Type B pancreatic cell (in vitro differentiated cells): ENCODE measurements around the gene ZNF827. TPM values are rescaled to one million over a fixed set of nuclear protein-coding genes. Genes with fewer than 3 reads are reported as not detected.

Experiments
- DNase-seq: peaks from one replicate; pipeline ENCODE4 v3.0.0; 2021; ENCODE audit warnings: mixed read lengths; ENCODE audit not compliant: unreplicated experiment; ENCODE audit errors: extremely low spot score
- H3K27ac Mint-ChIP-seq: 2 replicates; pipeline ENCODE4 v1.8.0; 2021; ENCODE audit warnings: mild to moderate bottlenecking, mixed read lengths
- H3K27me3 Mint-ChIP-seq: 2 replicates; pipeline ENCODE4 v1.8.0; 2021; ENCODE audit warnings: mixed read lengths
- H3K36me3 Mint-ChIP-seq: 2 replicates; pipeline ENCODE4 v1.8.0; 2021; ENCODE audit warnings: mixed read lengths
- H3K4me1 Mint-ChIP-seq: one replicate; pipeline ENCODE4 v1.8.0; 2021; ENCODE audit warnings: mixed read lengths; ENCODE audit not compliant: unreplicated experiment
- H3K4me3 Mint-ChIP-seq: 2 replicates; pipeline ENCODE4 v1.8.0; 2021; ENCODE audit warnings: mild to moderate bottlenecking, mixed read lengths
- H3K9me3 Mint-ChIP-seq: 2 replicates; pipeline ENCODE4 v1.8.0; 2021; ENCODE audit warnings: mixed read lengths
- total RNA-seq: library from RNA; stranded (reverse); gene quantifications from 2 replicates; pipeline ENCODE4 v1.2.1, GENCODE V29; 2021; ENCODE audit warnings: low replicate concordance
- TF ChIP-seq, protein P1 (sequence below): fragments of 200-600 bp; sonication (generic); conservative IDR thresholded peaks from 2 replicates; pipeline ENCODE4 v1.5.0; 2021; ENCODE audit warnings: antibody characterized with exemption, mild to moderate bottlenecking

Gene ZNF827
- total RNA-seq, 1 donor from 2014 or later: 39.9 TPM

DNA sequence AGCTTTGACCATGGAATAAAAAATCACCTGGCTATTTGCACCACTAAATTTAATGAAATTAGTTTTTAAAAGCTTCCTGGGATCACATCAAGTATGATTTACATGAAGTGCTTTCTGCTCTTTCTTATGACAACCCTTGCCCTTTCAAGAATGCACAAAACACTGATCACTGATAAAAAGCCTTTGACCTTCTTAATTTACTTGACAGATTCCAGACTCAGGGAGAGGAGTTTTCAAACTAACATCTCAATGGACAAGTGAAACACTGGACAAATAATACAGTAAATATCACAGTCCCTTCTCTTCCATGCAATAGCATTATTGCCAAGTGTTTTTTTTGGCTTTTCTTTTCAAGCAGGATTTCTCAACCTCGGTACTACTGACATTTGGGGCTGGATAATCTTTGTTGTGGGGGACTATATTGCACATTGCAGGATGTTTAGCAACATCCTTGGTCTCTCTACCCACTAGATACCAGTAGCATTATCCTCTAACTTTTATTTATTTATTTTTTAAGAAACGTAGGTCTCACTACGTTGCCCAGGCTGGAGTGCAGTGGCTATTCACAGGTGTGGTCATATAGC lies 86.3 kb downstream of the ZNF827 start:
- TF ChIP-seq, protein P1, sequence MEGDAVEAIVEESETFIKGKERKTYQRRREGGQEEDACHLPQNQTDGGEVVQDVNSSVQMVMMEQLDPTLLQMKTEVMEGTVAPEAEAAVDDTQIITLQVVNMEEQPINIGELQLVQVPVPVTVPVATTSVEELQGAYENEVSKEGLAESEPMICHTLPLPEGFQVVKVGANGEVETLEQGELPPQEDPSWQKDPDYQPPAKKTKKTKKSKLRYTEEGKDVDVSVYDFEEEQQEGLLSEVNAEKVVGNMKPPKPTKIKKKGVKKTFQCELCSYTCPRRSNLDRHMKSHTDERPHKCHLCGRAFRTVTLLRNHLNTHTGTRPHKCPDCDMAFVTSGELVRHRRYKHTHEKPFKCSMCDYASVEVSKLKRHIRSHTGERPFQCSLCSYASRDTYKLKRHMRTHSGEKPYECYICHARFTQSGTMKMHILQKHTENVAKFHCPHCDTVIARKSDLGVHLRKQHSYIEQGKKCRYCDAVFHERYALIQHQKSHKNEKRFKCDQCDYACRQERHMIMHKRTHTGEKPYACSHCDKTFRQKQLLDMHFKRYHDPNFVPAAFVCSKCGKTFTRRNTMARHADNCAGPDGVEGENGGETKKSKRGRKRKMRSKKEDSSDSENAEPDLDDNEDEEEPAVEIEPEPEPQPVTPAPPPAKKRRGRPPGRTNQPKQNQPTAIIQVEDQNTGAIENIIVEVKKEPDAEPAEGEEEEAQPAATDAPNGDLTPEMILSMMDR: no peak
- H3K4me3 Mint-ChIP-seq: no peak overlapping the region
- no peaks in the 10 kb centered on the region for H3K27me3 Mint-ChIP-seq
- peaks cover 28% of the 10 kb centered on the region for H3K36me3 Mint-ChIP-seq
- H3K27ac Mint-ChIP-seq: no peak overlapping the region
- H3K4me1 Mint-ChIP-seq: peaks cover 16% of the 10 kb centered on the region
- no peak for DNase-seq
- no peaks in the 10 kb centered on the region for H3K9me3 Mint-ChIP-seq

DNA sequence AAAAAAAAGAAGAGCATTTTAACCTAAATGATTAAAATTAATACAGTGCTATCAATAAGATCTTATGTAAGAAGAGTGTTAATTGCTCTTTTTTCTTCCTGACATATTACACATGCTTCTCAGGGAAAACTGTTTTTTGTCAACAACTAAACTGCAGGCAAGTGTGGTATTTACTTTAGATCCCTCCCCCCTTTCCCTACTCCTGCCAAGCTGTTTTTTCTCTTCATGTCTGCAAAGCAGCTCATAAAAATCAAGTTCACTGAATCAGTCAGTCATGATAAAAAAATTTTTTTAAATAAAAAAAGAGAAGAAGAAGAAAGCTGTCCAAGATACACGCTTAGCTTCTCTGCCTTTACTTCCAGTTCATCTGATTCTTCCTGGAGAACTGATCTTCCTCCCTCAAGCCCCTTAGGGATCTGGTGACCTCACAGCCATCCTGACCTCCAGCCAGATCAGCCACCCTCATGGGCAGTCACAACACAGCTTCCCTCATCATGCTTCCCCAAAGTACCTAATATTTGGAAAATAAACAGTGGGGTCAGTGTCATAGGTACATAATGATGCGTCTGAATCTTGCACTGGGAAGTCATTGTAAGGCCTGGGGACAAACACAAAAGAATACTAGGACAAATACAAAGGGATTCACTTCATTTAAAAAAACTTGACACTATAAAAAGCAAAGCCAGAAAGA lies 87.0 kb downstream of the ZNF827 start:
- Mint-ChIP-seq H3K4me1 (peaks cover 19% of the 10 kb centered on the region), H3K4me3 (no peak overlapping the region), H3K27ac (peak overlapping the region; percentile 51), H3K9me3 (no peaks in the 10 kb centered on the region), H3K36me3 (peaks cover 27% of the 10 kb centered on the region), H3K27me3 (no peaks in the 10 kb centered on the region)
- TF ChIP-seq, protein P1: no peak
- DNase-seq: no peak

DNA sequence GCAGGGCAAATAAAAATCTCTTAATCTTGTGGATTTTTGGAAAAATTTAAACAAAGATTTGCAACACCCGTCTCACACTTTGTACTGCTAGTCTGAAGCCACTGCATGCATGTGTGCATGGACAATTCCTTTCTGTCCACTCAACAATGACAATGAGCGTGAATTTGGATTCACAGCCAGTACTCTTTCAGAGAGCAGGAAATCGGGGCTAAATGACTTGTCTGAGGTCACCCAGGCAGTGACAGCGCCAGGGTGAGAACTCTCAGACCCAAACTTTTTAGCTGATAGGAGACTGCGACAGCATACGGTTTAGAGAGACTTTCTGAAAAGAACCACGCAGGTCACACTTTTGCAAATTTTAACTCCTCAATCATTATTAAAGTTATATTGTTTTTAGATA lies 90.9 kb downstream of the ZNF827 start:
- H3K36me3 Mint-ChIP-seq: peaks cover 36% of the 10 kb centered on the region
- no peak overlapping the region for H3K4me3 Mint-ChIP-seq
- peaks cover 19% of the 10 kb centered on the region for H3K4me1 Mint-ChIP-seq
- no peaks in the 10 kb centered on the region for H3K9me3 Mint-ChIP-seq
- TF ChIP-seq, protein P1: no peak
- no peak overlapping the region for H3K27ac Mint-ChIP-seq
- H3K27me3 Mint-ChIP-seq: no peaks in the 10 kb centered on the region
- no peak for DNase-seq

GRCh38 chr4:145845118-145845517 lies 93.5 kb downstream of the ZNF827 start:
- H3K9me3 Mint-ChIP-seq: no peaks in the 10 kb centered on the region
- no peak for DNase-seq
- no peak overlapping the region for H3K4me3 Mint-ChIP-seq
- no peak overlapping the region for H3K27ac Mint-ChIP-seq
- peaks cover 8% of the 10 kb centered on the region for H3K4me1 Mint-ChIP-seq
- TF ChIP-seq, protein P1: no peak
- H3K27me3 Mint-ChIP-seq: no peaks in the 10 kb centered on the region
- H3K36me3 Mint-ChIP-seq: peaks cover 52% of the 10 kb centered on the region

DNA sequence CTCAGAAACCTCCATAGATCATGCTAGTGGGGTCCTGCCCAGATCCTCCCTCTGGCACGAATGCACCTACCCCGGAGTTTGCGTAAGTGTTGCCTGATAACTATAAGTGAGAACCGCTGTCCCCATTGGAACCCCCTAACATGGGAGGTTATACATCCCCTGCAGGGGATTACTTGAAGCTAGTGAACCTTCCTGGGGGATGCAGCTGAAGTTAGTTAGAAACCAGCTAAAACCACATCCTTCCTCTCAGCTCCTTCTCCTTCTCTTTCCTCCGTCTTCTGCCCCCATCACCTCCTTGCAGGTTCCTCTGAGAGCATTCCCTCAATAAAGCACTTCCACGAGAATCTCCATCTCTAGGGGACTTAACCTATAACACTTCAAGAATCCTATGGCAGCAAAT lies 95.0 kb downstream of the ZNF827 start:
- H3K27ac Mint-ChIP-seq: no peak overlapping the region
- peaks cover 8% of the 10 kb centered on the region for H3K4me1 Mint-ChIP-seq

More for the DNA sequence above, 95.0 kb downstream of the ZNF827 start:
- Mint-ChIP-seq H3K9me3 (no peaks in the 10 kb centered on the region), H3K36me3 (peaks cover 57% of the 10 kb centered on the region), H3K4me3 (no peak overlapping the region), H3K27me3 (no peaks in the 10 kb centered on the region)
- DNase-seq: no peak
- TF ChIP-seq, protein P1: no peak
